ENCODE measurements around the gene SEC31A.

The SEC31A gene

DNA sequence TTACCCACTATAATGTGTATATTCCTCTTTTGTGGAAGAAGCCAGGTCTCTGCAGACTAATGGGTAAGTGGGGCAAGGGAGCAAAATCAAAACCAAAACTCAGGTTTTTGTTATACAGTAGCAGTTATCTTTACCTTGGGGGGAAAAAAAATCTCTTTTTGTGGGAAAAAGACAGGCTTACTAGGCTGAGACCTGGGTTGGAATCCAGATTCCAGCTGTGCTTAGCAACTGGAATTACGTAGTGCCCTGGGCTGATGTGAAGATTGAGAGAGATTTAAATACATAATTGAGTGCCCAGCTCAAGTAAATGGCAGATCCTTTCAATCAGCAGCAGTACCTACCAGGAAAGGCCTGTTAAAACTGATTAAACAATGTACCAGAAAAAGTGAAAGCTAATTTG is 76.9 kb downstream of the SEC31A start:
- TF ChIP-seq, protein P1, sequence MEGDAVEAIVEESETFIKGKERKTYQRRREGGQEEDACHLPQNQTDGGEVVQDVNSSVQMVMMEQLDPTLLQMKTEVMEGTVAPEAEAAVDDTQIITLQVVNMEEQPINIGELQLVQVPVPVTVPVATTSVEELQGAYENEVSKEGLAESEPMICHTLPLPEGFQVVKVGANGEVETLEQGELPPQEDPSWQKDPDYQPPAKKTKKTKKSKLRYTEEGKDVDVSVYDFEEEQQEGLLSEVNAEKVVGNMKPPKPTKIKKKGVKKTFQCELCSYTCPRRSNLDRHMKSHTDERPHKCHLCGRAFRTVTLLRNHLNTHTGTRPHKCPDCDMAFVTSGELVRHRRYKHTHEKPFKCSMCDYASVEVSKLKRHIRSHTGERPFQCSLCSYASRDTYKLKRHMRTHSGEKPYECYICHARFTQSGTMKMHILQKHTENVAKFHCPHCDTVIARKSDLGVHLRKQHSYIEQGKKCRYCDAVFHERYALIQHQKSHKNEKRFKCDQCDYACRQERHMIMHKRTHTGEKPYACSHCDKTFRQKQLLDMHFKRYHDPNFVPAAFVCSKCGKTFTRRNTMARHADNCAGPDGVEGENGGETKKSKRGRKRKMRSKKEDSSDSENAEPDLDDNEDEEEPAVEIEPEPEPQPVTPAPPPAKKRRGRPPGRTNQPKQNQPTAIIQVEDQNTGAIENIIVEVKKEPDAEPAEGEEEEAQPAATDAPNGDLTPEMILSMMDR (conservative IDR thresholded peaks at IDR 0.05; ENCODE audit: control insufficient read depth, insufficient read depth, low read depth, low read length) = no peak
- DNase-seq (ENCODE audit: low read depth) = no peak
- no peak overlapping the region for H3K4me3 ChIP-seq (ENCODE audit: control insufficient read depth, low read depth, low read length)

DNA sequence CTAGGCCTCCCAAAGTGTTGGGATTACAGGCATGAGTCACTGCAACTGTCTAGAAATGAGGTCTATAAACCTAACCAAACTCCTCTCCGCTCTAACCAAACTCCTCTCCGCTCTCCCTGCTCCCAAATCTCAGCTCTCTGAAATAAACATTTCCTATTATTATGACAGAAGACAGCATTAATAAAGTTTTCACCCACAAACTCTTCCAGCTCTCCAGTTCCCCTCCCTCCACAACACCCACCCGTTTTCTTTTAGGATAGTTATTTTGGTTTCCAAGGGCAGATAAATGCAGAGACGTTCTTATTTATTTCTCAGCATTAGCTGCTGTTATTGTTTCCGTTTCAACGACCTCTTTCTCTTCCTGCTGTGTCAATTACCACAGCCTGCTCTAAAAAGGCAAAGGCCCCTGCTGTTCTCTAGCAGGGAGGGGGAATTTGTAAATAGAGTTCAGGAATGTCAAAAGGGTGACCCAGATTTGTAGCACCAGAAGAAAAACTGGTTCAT is 79.1 kb downstream of the SEC31A start:
- no peak overlapping the region for H3K4me3 ChIP-seq (ENCODE audit: control insufficient read depth, low read depth, low read length)
- peak; percentile 16 for DNase-seq (ENCODE audit: low read depth)
- TF ChIP-seq, protein P1 (conservative IDR thresholded peaks at IDR 0.05; ENCODE audit: control insufficient read depth, insufficient read depth, low read depth, low read length) = no peak

DNA sequence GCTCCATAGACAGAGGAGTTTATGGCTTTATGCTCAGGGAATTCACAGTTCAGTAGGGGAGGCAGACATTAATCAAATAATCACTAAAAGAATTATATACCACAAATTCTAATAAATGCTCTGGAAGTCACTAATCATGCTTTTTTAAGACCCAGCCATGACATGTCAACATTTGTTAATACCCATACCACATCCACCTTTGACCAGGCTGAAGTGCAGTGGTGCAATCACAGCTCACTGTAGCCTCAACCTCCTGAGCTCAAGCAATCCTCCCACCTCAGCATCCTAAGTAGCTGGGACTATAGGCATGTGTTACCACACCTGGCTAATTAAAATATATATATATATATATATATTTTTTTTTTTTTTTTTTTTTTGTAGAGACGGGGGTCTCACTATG is 79.6 kb downstream of the SEC31A start:
- no peak for DNase-seq (ENCODE audit: low read depth)
- TF ChIP-seq, protein P1 (conservative IDR thresholded peaks at IDR 0.05; ENCODE audit: control insufficient read depth, insufficient read depth, low read depth, low read length) = no peak
- H3K4me3 ChIP-seq (ENCODE audit: control insufficient read depth, low read depth, low read length) = no peak overlapping the region

DNA sequence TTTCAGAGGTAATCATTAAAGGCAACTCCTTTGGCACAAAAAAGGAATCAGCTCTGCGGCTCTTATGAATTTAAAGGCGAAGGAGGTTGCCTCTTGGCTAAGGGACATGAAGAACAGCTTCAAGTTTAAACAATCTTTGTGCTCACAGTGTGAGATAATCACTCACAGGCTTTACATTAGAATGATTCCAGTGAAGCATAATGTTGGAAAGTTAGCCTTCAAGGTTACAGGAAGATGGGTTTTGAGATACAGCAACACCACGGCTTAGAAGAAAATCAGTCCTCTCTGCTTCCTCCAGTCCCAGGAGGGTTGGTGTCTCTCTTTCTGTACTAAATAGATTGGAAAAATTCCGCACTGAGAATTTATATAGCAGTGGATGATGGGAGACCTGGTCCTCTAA is 80.8 kb downstream of the SEC31A start:
- H3K4me3 ChIP-seq (ENCODE audit: control insufficient read depth, low read depth, low read length) = no peak overlapping the region
- TF ChIP-seq, protein P1 (conservative IDR thresholded peaks at IDR 0.05; ENCODE audit: control insufficient read depth, insufficient read depth, low read depth, low read length) = no peak
- no peak for DNase-seq (ENCODE audit: low read depth)

DNA sequence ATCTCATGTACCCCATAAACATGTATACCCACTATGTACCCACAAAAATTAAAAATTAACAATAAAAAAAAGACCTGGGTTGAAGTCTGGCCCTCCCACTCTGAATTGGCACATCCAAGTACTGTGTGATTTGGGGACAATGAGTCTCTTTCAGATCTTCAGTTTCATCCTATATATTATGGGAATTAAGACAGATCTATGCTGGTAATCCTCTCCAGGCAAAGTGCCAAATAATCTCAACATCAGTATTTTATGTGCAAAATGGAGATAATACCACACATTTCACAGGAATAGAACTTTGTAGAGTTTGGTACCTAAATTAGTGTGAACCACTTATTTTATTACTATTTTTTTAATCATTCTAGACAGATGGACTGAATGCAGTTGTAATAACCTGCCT is 81.3 kb downstream of the SEC31A start:
- no peak overlapping the region for H3K4me3 ChIP-seq (ENCODE audit: control insufficient read depth, low read depth, low read length)
- no peak for DNase-seq (ENCODE audit: low read depth)
- TF ChIP-seq, protein P1 (conservative IDR thresholded peaks at IDR 0.05; ENCODE audit: control insufficient read depth, insufficient read depth, low read depth, low read length) = no peak

DNA sequence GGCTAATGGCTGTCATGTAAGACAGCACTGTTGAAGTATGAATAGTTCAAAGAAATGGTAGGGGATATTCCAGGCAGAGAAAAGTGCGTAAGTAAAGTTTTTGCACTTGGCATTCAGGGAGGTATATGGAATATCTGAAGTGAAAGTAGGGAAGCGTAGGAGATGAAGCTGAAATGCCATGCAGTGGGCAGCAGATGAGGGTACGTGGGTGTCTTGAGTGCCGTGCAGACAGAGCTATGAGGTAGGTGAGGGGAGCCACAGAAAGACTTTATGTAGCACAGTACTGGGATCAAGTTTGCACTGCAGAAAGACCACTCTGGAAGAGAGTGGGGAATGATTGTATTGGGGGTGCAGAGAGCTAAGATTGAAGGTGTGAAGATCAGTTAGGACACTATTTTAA is 87.2 kb downstream of the SEC31A start:
- DNase-seq (ENCODE audit: low read depth) = no peak
- no peak overlapping the region for H3K4me3 ChIP-seq (ENCODE audit: control insufficient read depth, low read depth, low read length)
- TF ChIP-seq, protein P1 (conservative IDR thresholded peaks at IDR 0.05; ENCODE audit: control insufficient read depth, insufficient read depth, low read depth, low read length) = no peak

DNA sequence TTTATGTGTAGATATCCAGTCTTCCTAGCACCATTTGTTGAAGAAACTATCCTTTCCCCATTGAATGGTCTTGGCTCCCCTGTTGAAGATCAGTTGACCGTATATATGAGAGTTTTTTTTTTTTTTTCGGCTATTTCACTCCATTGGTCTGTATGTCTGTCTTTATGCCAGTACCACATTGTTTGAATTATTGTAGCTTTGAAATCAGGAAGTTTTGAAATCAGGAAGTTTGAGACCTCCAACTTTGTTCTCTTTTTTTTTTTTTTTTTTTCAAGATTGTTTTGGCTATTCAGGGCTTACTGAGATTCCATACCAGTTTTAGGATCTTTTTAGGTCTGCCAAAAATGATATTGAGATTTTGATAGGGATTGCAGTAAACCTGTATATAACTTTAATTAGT is 88.0 kb downstream of the SEC31A start:
- no peak overlapping the region for H3K4me3 ChIP-seq (ENCODE audit: control insufficient read depth, low read depth, low read length)
- TF ChIP-seq, protein P1 (conservative IDR thresholded peaks at IDR 0.05; ENCODE audit: control insufficient read depth, insufficient read depth, low read depth, low read length) = no peak
- no peak for DNase-seq (ENCODE audit: low read depth)

Measured in fibroblast of mammary gland (primary cell).